Caco-2 (cell line): Measurements from ENCODE around the gene BAHCC1. TPM values are rescaled to one million over a fixed set of nuclear protein-coding genes. Genes with fewer than 3 reads are reported as not detected.
A peak's percentile ranks its signal among the peaks of the same experiment; 100 is the strongest.

Source experiments
- BruUV-seq: library from RNA; stranded (reverse); fragments of 400-500 nt; replicated peaks from 2 replicates; lab custom pipeline; 2021; lab: Mats Ljungman, UMichigan
- CTCF ChIA-PET: fragments of 300-600 bp; sonication (Branson Sonifier 250); formaldehyde crosslinking; loops from one replicate; lab custom pipeline; 2022; ENCODE audit warnings: antibody characterized with exemption; lab: Charles Lee
- POLR2A ChIA-PET: fragments of 300-600 bp; sonication (Branson Sonifier 250); formaldehyde crosslinking; loops from one replicate; lab custom pipeline; 2022; ENCODE audit warnings: antibody characterized with exemption; lab: Charles Lee
- DNase-seq, 2 experiments: peaks; one replicate each; pipeline versions ENCODE4 v3.0.0 to v3.0.0-alpha.2; 2020 to 2022
- H3K27me3 ChIP-seq: replicated peaks from 2 replicates; pipeline ENCODE4 v1.6.0; 2011; ENCODE audit warnings: low read length; ENCODE audit not compliant: control insufficient read depth, insufficient read depth
- H3K36me3 ChIP-seq: 2 replicates; pipeline ENCODE4 v1.5.1; 2011; ENCODE audit warnings: low read length; ENCODE audit not compliant: control insufficient read depth, insufficient read depth
- H3K4me1 ChIP-seq: fragments of 250-450 bp; sonication (Bioruptor Pico); 2 replicates; pipeline ENCODE4 v1.5.1; 2020; ENCODE audit warnings: mild to moderate bottlenecking
- H3K4me3 ChIP-seq: 2 replicates; pipeline ENCODE4 v1.5.1; 2011; ENCODE audit warnings: low read depth, mild to moderate bottlenecking, control low read depth, low read length
- H3K9me3 ChIP-seq: fragments of 250-450 bp; sonication (Bioruptor Pico); 2 replicates; pipeline ENCODE4 v1.5.1; 2020; ENCODE audit warnings: mild to moderate bottlenecking, moderate library complexity
- H3K27ac Mint-ChIP-seq: one replicate; pipeline ENCODE4 v1.8.0; 2022; ENCODE audit warnings: mixed read lengths; ENCODE audit not compliant: unreplicated experiment
- H3K27me3 Mint-ChIP-seq: one replicate; pipeline ENCODE4 v1.8.0; 2022; ENCODE audit warnings: mixed read lengths; ENCODE audit not compliant: insufficient read depth, unreplicated experiment
- H3K36me3 Mint-ChIP-seq: one replicate; pipeline ENCODE4 v1.8.0; 2022; ENCODE audit warnings: mild to moderate bottlenecking, mixed read lengths; ENCODE audit not compliant: insufficient read depth, unreplicated experiment
- H3K4me1 Mint-ChIP-seq: one replicate; pipeline ENCODE4 v1.8.0; 2022; ENCODE audit warnings: low read depth, mixed read lengths; ENCODE audit not compliant: unreplicated experiment
- H3K4me3 Mint-ChIP-seq: one replicate; pipeline ENCODE4 v1.8.0; 2022; ENCODE audit warnings: mild to moderate bottlenecking, moderate library complexity, mixed read lengths; ENCODE audit not compliant: unreplicated experiment
- H3K9me3 Mint-ChIP-seq: one replicate; pipeline ENCODE4 v1.8.0; 2022; ENCODE audit warnings: mixed read lengths; ENCODE audit not compliant: unreplicated experiment
- intact Hi-C: fragments of 100-400 bp; cut with micrococcal nuclease; formaldehyde crosslinking; loops from one replicate; pipeline ENCODE4 v1.10.0; 2022; ENCODE audit not compliant: unreplicated experiment
- total RNA-seq: library from RNA; stranded (reverse); gene quantifications from 2 replicates; pipeline ENCODE4 v1.2.3, GENCODE V29; 2022
- TF ChIP-seq, protein P1 (sequence below), 2 experiments: fragments of 200-600 bp in 1 of 2; IDR thresholded peaks; 1 replicate in 1 of 2; 2 replicates in 1 of 2; pipeline versions ENCODE4 v1.5.1 to v1.8.0; 2011 to 2022; ENCODE audit warnings: antibody characterized with exemption in 1 of 2, control low read depth in 1 of 2, inconsistent platforms in 1 of 2, low read depth in 1 of 2, low read length in 1 of 2, mild to moderate bottlenecking in 1 of 2, moderate library complexity in 1 of 2; ENCODE audit not compliant: insufficient read depth in 1 of 2, severe bottlenecking in 1 of 2, unreplicated experiment in 1 of 2

Gene BAHCC1
- total RNA-seq, 1 experiment from 2014 or later, result 10.2 TPM

- POLR2A ChIA-PET, result no interaction called here
- peak overlapping the region; percentile 60 for H3K4me3 Mint-ChIP-seq
- no peaks in the 10 kb centered on the region for H3K9me3 Mint-ChIP-seq
- no peak for DNase-seq
- no peaks in the 10 kb centered on the region for H3K27me3 Mint-ChIP-seq
- Histone ChIP-seq H3K36me3 (no peaks in the 10 kb centered on the region), H3K9me3 (no peaks in the 10 kb centered on the region), H3K27me3 (no peaks in the 10 kb centered on the region), H3K4me3 (peak overlapping the region; percentile 89), H3K4me1 (peaks cover 19% of the 10 kb centered on the region)
- H3K36me3 Mint-ChIP-seq, result no peaks in the 10 kb centered on the region
- intact Hi-C loops, result no loop called here
- TF ChIP-seq, protein P1, sequence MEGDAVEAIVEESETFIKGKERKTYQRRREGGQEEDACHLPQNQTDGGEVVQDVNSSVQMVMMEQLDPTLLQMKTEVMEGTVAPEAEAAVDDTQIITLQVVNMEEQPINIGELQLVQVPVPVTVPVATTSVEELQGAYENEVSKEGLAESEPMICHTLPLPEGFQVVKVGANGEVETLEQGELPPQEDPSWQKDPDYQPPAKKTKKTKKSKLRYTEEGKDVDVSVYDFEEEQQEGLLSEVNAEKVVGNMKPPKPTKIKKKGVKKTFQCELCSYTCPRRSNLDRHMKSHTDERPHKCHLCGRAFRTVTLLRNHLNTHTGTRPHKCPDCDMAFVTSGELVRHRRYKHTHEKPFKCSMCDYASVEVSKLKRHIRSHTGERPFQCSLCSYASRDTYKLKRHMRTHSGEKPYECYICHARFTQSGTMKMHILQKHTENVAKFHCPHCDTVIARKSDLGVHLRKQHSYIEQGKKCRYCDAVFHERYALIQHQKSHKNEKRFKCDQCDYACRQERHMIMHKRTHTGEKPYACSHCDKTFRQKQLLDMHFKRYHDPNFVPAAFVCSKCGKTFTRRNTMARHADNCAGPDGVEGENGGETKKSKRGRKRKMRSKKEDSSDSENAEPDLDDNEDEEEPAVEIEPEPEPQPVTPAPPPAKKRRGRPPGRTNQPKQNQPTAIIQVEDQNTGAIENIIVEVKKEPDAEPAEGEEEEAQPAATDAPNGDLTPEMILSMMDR (IDR thresholded peaks at IDR 0.05; ENCODE audit: insufficient read depth in 1 of 2, low read depth in 1 of 2, low read length in 1 of 2, severe bottlenecking in 1 of 2, unreplicated experiment in 1 of 2), result no peak
- TSS peak; percentile 51 for BruUV-seq
- CTCF ChIA-PET, result interaction anchor here (0.6 kb wide), 1 partner anchor 93 kb away, joined by 3 read pairs; the partner anchor contains the start of gene BAHCC1
- peaks cover 6% of the 10 kb centered on the region for H3K4me1 Mint-ChIP-seq
- no peak overlapping the region for H3K27ac Mint-ChIP-seq
Observed at GRCh38 chr17:81488276-81488860, 93.1 kb downstream of the BAHCC1 start.

DNA sequence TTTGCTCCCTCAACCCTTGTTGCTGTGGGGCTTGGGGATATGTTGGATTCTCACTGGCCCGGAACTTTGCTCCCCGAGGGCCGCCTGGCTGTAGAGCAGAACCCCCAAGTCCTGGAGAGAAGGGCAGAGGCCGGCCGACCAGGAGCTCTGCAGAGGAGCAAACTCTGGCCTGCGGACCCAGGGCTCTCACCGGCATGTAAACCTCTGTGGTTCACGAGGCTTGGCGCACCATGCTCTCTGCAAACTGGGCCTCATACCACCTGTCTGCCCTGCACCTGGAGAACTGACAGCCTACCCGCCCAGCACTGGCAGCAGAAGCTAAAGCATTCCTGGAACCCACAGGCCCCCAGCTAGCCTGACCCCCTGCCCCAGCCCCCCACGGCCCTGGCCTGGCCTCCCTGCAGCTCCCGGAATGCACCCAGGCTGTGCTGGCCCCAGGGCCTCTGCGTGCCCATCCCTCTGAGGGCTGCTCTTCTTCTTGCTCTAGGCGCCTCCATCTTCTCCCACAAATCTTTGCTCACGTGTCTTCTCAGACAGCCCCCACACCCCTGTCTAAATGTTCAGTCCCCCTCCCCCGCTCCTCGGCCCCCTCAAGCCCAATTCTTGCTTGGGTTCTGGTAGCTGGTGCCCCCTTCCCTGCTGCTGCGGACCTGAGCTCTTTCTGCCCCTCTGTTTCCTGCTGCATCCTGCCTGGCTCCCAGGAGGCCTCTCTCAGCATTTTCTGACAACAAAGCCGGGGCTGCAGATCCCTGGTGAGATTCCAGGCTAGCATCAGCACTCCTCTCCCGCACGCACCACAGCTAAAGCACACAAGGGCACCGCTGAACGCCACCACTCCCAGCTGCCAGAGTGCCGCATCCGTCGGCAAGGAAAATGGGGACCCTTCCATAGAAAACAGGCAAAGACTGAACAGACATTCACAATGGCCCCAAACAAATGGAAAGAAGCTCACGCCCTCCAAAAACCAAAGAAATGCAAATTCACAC is 94.0 kb downstream of the BAHCC1 start:
- Mint-ChIP-seq H3K9me3 (no peaks in the 10 kb centered on the region), H3K4me3 (peak overlapping the region; percentile 60), H3K27me3 (no peaks in the 10 kb centered on the region), H3K4me1 (peaks cover 6% of the 10 kb centered on the region), H3K27ac (peak overlapping the region; percentile 69), H3K36me3 (no peaks in the 10 kb centered on the region)
- DNase-seq, result no peak
- Histone ChIP-seq H3K4me1 (peaks cover 12% of the 10 kb centered on the region), H3K4me3 (no peak overlapping the region), H3K9me3 (no peaks in the 10 kb centered on the region), H3K36me3 (no peaks in the 10 kb centered on the region), H3K27me3 (no peaks in the 10 kb centered on the region)
- POLR2A ChIA-PET, result interaction anchor here (0.6 kb wide), 1 partner anchor 267 kb away, joined by 5 read pairs; the partner anchor contains the start of gene CEP131
- intact Hi-C loops, result no loop called here
- BruUV-seq, result no TSS peak
- CTCF ChIA-PET, result interaction anchor here (0.5 to 0.6 kb wide), 2 partner anchors 94 to 238 kb away, joined by 3 read pairs; partner anchors contain the start of gene BAHCC1
- TF ChIP-seq, protein P1 (IDR thresholded peaks at IDR 0.05; ENCODE audit: insufficient read depth in 1 of 2, low read depth in 1 of 2, low read length in 1 of 2, severe bottlenecking in 1 of 2, unreplicated experiment in 1 of 2), result no peak
